ENCODE results near the gene ARHGEF10L.
A peak's percentile ranks its signal among the peaks of the same experiment; 100 is the strongest.

The ARHGEF10L gene

GRCh38 chr1:17635276-17635675 lies 95.8 kb downstream of the ARHGEF10L start:
- ChIA-PET CTCF (no interaction called here), POLR2A (no interaction called here)
- Histone ChIP-seq H3K9me3 (ENCODE audit: control insufficient read depth, insufficient read depth, low read depth, low read length) (no peaks in the 10 kb centered on the region), H3K27ac (ENCODE audit: extremely low read depth, low read depth, low read length) (no peak overlapping the region), H3K4me1 (ENCODE audit: control insufficient read depth, insufficient read depth, low read length) (no peaks in the 10 kb centered on the region), H3K36me3 (ENCODE audit: control insufficient read depth in 2 of 2, insufficient read depth in 1 of 2, low read length in 2 of 2) (peaks cover 0 to 70% of the 10 kb centered on the region in 2 experiments; a peak in 1 of 3 replicates), H3K4me3 (ENCODE audit: low read depth, low read length) (no peak overlapping the region)
- TF ChIP-seq ZNF768 (tag by site-specific recombination; IDR thresholded peaks at IDR 0.05) (no peak), ZNF513 (tag by site-specific recombination; IDR thresholded peaks at IDR 0.05) (no peak), ZNF132 (tag by site-specific recombination; IDR thresholded peaks at IDR 0.05; ENCODE audit: borderline replicate concordance) (no peak), ZNF214 (tag by site-specific recombination; IDR thresholded peaks at IDR 0.05; ENCODE audit: borderline replicate concordance) (no peak), ZNF571 (tag by site-specific recombination; IDR thresholded peaks at IDR 0.05) (no peak), ZNF175 (tag by site-specific recombination; IDR thresholded peaks at IDR 0.05) (no peak), ZSCAN16 (tag by site-specific recombination; IDR thresholded peaks at IDR 0.05) (no peak), ZNF585B (tag by site-specific recombination; IDR thresholded peaks at IDR 0.05) (no peak), ZNF133 (tag by site-specific recombination; IDR thresholded peaks at IDR 0.05) (no peak), ZNF19 (tag by site-specific recombination; IDR thresholded peaks at IDR 0.05; ENCODE audit: low read depth) (no peak), ZNF600 (tag by site-specific recombination; IDR thresholded peaks at IDR 0.05) (no peak), ZNF629 (tag by site-specific recombination; IDR thresholded peaks at IDR 0.05) (no peak), ZFP3 (tag by site-specific recombination; IDR thresholded peaks at IDR 0.05; ENCODE audit: low read depth) (no peak), ZNF155 (tag by site-specific recombination; IDR thresholded peaks at IDR 0.05) (no peak), ZNF76 (tag by site-specific recombination; IDR thresholded peaks at IDR 0.05; ENCODE audit: borderline replicate concordance, low read depth) (no peak), ZNF423 (tag by site-specific recombination; IDR thresholded peaks at IDR 0.05) (no peak), ZNF18 (tag by site-specific recombination; IDR thresholded peaks at IDR 0.05) (no peak), ZNF433 (tag by site-specific recombination; IDR thresholded peaks at IDR 0.05; ENCODE audit: low read depth) (no peak)

GRCh38 chr1:17635811-17636210 lies 96.3 kb downstream of the ARHGEF10L start:
- H3K4me1 ChIP-seq (ENCODE audit: control insufficient read depth, insufficient read depth, low read length) = no peaks in the 10 kb centered on the region
- H3K27ac ChIP-seq (ENCODE audit: extremely low read depth, low read depth, low read length) = no peak overlapping the region
- peaks cover 0 to 75% of the 10 kb centered on the region in 2 experiments; a peak in 1 of 3 replicates for H3K36me3 ChIP-seq (ENCODE audit: control insufficient read depth in 2 of 2, insufficient read depth in 1 of 2, low read length in 2 of 2)
- ChIA-PET CTCF (no interaction called here), POLR2A (no interaction called here)
- 0 out of 2 replicates have a peak, but pooled peaks have one; percentile 30 for TF ChIP-seq ZFHX2 (tag by site-specific recombination; conservative IDR thresholded peaks at IDR 0.05)
- TF ChIP-seq ZFP37 (tag by site-specific recombination; IDR thresholded peaks at IDR 0.05) = no peak
- TF ChIP-seq CTCF (tag by site-specific recombination; IDR thresholded peaks at IDR 0.05) = no peak
- TF ChIP-seq EGR2 (tag by site-specific recombination; IDR thresholded peaks at IDR 0.05; ENCODE audit: low read depth) = peak; percentile 85
- H3K4me3 ChIP-seq (ENCODE audit: low read depth, low read length) = no peak overlapping the region
- no peaks in the 10 kb centered on the region for H3K9me3 ChIP-seq (ENCODE audit: control insufficient read depth, insufficient read depth, low read depth, low read length)
